Heart left ventricle (tissue), 13 donors: ENCODE data around the gene GABBR2.

Source experiments
- CTCF ChIP-seq, 12 donors: fragments of 200-600 bp; sonication (generic) in 4 of 12; IDR thresholded peaks; one replicate each; pipeline versions ENCODE4 v1.5.0 to v1.8.0; 2018 to 2022; ENCODE audit warnings: antibody characterized with exemption in 12 of 12, mild to moderate bottlenecking in 5 of 12
- POLR2A ChIP-seq, 2 donors: fragments of 450-650 bp; IDR thresholded peaks; one replicate each; pipeline ENCODE4 v1.6.1; 2017; ENCODE audit warnings: antibody characterized with exemption in 2 of 2, mild to moderate bottlenecking in 2 of 2, moderate library complexity in 2 of 2
- donor health status: ischemic (EF 13 %, LVEDD 7.1; RV severe dilation, severe dysfunction).
- donor health status: DM: no; HTN: yes; CAD: no.
- donor health status: DM: no; HTN: no; CAD: no.
- donor health status: ischemic (EF 25% LVEDD 6.9; RV normal size, moderate dysfunction).
- donor health status: ischemic (EF 25% LVEDD 5.7; RV mildly dilated, moderate dysfunction).
- donor health status: ischemic (EF 35%, LVEDD 5.7; RV mildly dilated, moderate dysfunction).
- donor health status: nonischemic (EF 11% LVEDD 7.7; RV severe dilation, severe dysfunction).
- donor health status: DM: yes; HTN: yes; CAD: no.
- donor health status: PGD.
- donor health status: ischemic (EF 29% LVEDD 5.4; RV normal size, mild dysfunction).
- donor health status: nonischemic (EF 23%, LVEDD 6.1; RV moderate dilation, normal function).

DNA sequence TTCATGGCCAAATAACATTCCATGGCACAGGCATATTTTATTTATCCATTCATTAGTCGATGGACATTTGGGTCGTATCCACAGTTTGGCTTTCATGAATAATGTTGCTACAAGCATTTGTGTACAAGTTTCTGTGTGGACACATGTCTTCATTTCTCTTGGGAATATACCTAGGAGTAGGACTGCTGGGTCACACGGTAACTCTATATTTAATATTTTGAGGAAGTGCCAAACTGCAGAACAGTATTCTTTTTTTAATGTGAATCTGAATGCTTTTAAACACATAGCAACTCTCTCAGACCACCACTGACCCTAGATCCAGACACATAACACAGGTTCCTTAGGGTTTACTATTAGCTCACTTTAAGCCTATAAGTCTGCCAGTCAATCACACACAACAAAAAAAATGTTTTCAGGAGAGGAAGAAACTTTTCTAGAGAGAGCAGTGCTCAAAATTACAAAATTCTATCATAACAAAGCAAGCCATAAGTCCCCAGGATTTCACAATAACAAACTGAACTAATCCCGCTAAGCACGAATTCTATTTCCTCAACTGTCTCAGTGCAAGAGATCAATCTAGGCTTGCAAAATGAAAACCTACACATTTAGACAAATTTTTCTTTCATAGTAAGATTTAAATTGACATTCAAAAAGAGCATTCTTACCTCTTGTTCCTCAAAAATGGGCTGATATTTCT is 41.8 kb upstream of the GABBR2 start:
- TF ChIP-seq CTCF (IDR thresholded peaks at IDR 0.05) (no peak), POLR2A (IDR thresholded peaks at IDR 0.05) (no peak)
